Suprapubic skin (tissue), 4 donors: ENCODE measurements around the gene CCR3.

ENCODE experiments used
- CTCF ChIP-seq, 2 donors: fragments of 200-600 bp in 1 of 2; fragments of 450-650 bp in 1 of 2; sonication (generic) in 1 of 2; IDR thresholded peaks; one replicate each; pipeline ENCODE4 v1.5.1; 2016 to 2019; ENCODE audit warnings: antibody characterized with exemption in 2 of 2, mild to moderate bottlenecking in 1 of 2, moderate library complexity in 1 of 2
- EP300 ChIP-seq: sonication (generic); formaldehyde crosslinking; IDR thresholded peaks from one replicate; pipeline ENCODE4 v1.6.1; 2017; ENCODE audit warnings: antibody characterized with exemption
- POLR2A ChIP-seq, 2 donors: fragments of 450-650 bp; IDR thresholded peaks; one replicate each; pipeline ENCODE4 v1.6.1; 2017; ENCODE audit warnings: antibody characterized with exemption in 2 of 2, mild to moderate bottlenecking in 2 of 2, moderate library complexity in 2 of 2
- POLR2AphosphoS5 ChIP-seq, 3 donors: sonication (generic); formaldehyde crosslinking; IDR thresholded peaks; one replicate each; pipeline ENCODE4 v1.6.1; 2017; ENCODE audit warnings: antibody characterized with exemption in 3 of 3

GRCh38 chr3:46194868-46195553 is 47.2 kb upstream of the CCR3 start:
- TF ChIP-seq CTCF (IDR thresholded peaks at IDR 0.05) (no peak), EP300 (no peak), POLR2A (IDR thresholded peaks at IDR 0.05) (no peak), POLR2AphosphoS5 (IDR thresholded peaks at IDR 0.05) (no peak)
